ENCODE measurements around the gene IL13. TPM values are rescaled to one million over a fixed set of nuclear protein-coding genes. Genes with fewer than 3 reads are reported as not detected.

IL13 gene
- total RNA-seq, 4 donors from 2014 or later = not detected

DNA sequence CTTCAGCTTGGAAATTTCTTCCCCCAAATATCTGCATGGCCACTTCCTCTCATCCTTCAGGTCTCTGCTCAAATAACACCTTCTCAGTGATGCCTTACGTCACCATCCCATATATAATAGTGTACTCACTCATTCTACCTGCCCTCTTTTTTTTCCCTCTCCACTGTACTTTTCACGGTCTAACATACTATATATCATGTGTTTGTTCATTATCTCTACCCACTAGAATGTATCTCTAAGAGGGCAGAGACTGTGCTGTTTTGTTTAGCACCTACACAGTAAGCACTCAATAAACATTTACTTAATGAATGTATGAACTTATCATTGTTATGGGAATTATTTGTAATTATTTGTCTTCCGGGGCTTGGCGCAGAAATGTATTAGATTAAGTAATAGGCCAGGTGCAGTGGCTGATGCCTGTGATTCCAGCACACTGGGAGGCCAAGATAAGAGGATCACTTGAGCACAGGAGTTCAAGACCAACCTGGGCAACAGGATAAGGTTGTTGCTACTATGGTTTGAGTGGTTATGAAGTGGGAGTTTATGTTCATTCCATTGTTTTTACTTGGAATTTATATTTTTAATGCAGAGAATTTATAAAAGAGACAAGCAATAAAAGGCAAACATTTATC lies 6.0 kb upstream of the IL13 start:
- no peaks in the 10 kb centered on the region for H3K27me3 ChIP-seq
- DNase-seq = no peak
- peaks cover 4 to 11% of the 10 kb centered on the region in 2 donors for H3K4me1 ChIP-seq
- intact Hi-C loops (cut with DNase I) = no loop called here
- no peak overlapping the region for H3K27ac ChIP-seq
- TF ChIP-seq, protein P1, sequence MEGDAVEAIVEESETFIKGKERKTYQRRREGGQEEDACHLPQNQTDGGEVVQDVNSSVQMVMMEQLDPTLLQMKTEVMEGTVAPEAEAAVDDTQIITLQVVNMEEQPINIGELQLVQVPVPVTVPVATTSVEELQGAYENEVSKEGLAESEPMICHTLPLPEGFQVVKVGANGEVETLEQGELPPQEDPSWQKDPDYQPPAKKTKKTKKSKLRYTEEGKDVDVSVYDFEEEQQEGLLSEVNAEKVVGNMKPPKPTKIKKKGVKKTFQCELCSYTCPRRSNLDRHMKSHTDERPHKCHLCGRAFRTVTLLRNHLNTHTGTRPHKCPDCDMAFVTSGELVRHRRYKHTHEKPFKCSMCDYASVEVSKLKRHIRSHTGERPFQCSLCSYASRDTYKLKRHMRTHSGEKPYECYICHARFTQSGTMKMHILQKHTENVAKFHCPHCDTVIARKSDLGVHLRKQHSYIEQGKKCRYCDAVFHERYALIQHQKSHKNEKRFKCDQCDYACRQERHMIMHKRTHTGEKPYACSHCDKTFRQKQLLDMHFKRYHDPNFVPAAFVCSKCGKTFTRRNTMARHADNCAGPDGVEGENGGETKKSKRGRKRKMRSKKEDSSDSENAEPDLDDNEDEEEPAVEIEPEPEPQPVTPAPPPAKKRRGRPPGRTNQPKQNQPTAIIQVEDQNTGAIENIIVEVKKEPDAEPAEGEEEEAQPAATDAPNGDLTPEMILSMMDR (IDR thresholded peaks at IDR 0.05) = no peak
- TF ChIP-seq POLR2A (IDR thresholded peaks at IDR 0.05) = no peak
- no peaks in the 10 kb centered on the region for H3K36me3 ChIP-seq
- WGBS, 2 donors = 90 to 92% methylated on average over 4 of the region's 4 CpGs
- H3K4me3 ChIP-seq (replicated peaks in 1 of 3) = no peak overlapping the region
- no peaks in the 10 kb centered on the region for H3K9me3 ChIP-seq

DNA sequence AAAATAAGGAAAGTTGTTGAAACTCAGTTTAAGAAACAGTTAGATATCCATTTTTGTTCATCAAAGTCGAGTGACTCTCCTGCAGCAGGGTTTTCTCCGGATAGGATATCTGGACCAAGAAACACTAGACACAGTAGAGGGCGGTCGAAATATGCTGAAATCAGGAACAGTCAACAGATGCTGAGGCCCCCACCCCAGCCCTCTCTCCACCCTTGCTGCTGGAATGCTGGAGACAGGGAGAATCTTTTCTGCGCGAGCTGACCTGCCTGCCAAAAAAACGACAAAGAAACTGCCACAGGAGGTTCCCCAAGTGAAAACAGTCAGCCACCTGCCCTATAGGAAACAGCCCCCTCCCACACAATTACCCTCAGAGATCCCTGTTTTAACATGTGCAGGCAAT lies 4.3 kb upstream of the IL13 start:
- 34 to 38% methylated on average over 7 of the region's 7 CpGs for WGBS, 2 donors
- no peak for TF ChIP-seq POLR2A (IDR thresholded peaks at IDR 0.05)
- TF ChIP-seq, protein P1 (IDR thresholded peaks at IDR 0.05) = no peak
- intact Hi-C loops (cut with DNase I) = no loop called here
- no peak for DNase-seq
- H3K27me3 ChIP-seq = no peaks in the 10 kb centered on the region
- no peaks in the 10 kb centered on the region for H3K36me3 ChIP-seq
- H3K27ac ChIP-seq = no peak overlapping the region
- no peak overlapping the region for H3K4me3 ChIP-seq (replicated peaks in 1 of 3)
- no peaks in the 10 kb centered on the region for H3K9me3 ChIP-seq
- peaks cover 4 to 11% of the 10 kb centered on the region in 2 donors for H3K4me1 ChIP-seq

DNA sequence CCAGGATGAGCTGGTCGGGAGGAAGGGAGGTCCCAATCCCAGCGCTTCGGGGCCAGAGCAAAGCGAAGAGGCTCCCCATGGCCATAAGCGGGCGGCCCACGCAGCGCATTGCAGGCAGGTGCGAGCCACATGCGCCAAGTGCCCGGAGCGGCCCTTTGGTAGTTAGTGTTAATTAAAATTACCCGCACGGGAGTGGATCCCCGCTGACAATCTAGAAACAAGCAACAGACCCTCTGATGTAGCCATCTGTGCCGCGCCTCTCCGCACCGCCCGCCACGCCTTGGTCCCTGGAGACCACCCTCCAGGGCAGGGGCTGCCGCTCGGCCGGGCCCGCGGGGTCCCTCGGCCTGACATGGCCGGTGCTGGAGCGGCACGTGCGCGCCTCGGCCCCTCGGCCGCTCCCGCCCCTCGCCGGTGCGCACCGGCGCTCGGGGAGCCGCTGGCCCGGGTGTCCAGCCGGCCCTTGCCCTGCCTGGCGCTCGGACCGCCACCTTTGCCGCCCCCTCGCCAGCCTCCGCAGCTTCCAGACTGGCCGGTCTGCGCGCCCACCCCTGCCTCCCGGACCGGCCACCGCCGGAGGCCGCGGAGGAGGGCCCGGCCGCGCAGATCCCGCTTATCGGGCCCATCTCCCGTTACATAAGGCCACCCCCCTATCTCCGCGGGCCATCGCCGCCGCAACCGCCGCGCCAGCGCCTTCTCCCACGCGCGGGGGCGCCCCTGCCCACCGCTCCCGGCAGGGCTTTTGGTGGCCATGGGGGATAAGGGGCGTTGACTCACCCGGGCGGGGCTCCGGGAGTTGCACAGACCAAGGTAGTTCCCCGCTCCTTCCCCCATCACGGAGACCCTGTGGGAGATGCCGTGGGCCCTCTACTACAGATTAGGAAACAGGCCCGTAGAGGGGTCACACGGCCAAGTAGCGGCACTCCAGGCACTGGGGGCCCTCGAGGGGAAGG lies 1.9 kb upstream of the IL13 start:
- intact Hi-C loops (cut with DNase I) = no loop called here
- peak in 1 of 2 donors; percentile 16 for DNase-seq
- no peak for TF ChIP-seq POLR2A (IDR thresholded peaks at IDR 0.05)
- TF ChIP-seq, protein P1 (IDR thresholded peaks at IDR 0.05) = peak in 2 of 6 experiments; percentile 12 to 29
- Histone ChIP-seq H3K27ac (no peak overlapping the region), H3K27me3 (no peaks in the 10 kb centered on the region), H3K9me3 (no peaks in the 10 kb centered on the region), H3K36me3 (no peaks in the 10 kb centered on the region), H3K4me1 (peaks cover 4 to 11% of the 10 kb centered on the region in 2 donors), H3K4me3 (replicated peaks in 1 of 3) (peak overlapping the region in 2 of 3 donors; percentile 12 to 20)
- 2 to 19% methylated on average over 19 to 46 of the region's 92 CpGs for WGBS, 2 donors

DNA sequence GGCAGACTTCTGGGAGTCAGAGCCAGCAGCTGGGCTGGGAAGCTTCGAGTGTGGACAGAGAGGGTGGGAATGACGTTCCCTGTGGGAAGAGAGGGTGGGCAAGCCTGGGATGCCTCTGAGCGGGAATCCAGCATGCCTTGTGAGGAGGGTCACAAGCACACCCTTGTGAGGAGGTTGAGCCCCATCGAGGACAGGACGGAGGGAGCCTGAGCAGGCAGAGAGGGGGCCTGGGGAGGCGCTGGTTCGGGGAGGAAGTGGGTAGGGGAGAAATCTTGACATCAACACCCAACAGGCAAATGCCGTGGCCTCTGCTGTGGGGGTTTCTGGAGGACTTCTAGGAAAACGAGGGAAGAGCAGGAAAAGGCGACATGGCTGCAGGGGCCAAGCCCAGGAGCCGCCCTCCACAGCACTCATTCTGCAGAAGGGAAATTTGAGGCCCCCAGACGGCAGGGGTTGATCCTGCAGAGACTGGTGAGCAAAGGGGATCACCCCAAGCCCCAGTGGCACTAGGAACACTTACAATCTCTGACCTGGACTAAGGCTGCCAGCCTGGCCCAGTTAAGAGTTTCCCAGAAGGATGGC lies 1.1 kb upstream of the IL13 start:
- Histone ChIP-seq H3K4me3 (replicated peaks in 1 of 3) (no peak overlapping the region), H3K4me1 (peaks cover 4 to 11% of the 10 kb centered on the region in 2 donors), H3K27ac (no peak overlapping the region), H3K9me3 (no peaks in the 10 kb centered on the region), H3K36me3 (no peaks in the 10 kb centered on the region), H3K27me3 (no peaks in the 10 kb centered on the region)
- TF ChIP-seq POLR2A (IDR thresholded peaks at IDR 0.05) = no peak
- TF ChIP-seq, protein P1 (IDR thresholded peaks at IDR 0.05) = no peak
- WGBS, 2 donors = 66 to 74% methylated on average over 10 to 12 of the region's 12 CpGs
- no peak for DNase-seq
- intact Hi-C loops (cut with DNase I) = no loop called here

Data from thyroid gland (tissue), 4 donors.